ENCODE results near the gene ABI1.

- TF ChIP-seq CTCF (conservative IDR thresholded peaks at IDR 0.05; ENCODE audit: low read depth, low read length) (peak; percentile 45), EZH2 (IDR thresholded peaks at IDR 0.05; ENCODE audit: low read length, unreplicated experiment) (no peak), EZH2phosphoT487 (IDR thresholded peaks at IDR 0.05; ENCODE audit: borderline replicate concordance, low read length) (no peak)
These were observed 644 bp upstream of the ABI1 start for GRCh38 chr10:26861205-26861998.

All from PC-3 (cell line).